GM12875 (cell line): ENCODE measurements around the gene ZBTB46.

Experiments
- H3K4me3 ChIP-seq: one replicate; pipeline ENCODE4 v1.5.1; 2011; ENCODE audit warnings: low read depth, low read length, control low read depth
- CTCF ChIP-seq: IDR thresholded peaks from 2 replicates; pipeline ENCODE4 v1.5.1; 2011; ENCODE audit warnings: low read depth, mild to moderate bottlenecking, control low read depth, inconsistent platforms, low read length, moderate library complexity, borderline replicate concordance; ENCODE audit not compliant: insufficient read depth

The ZBTB46 gene

GRCh38 chr20:63864978-63865640 lies 34.0 kb upstream of the ZBTB46 start, which contains the start of gene TPD52L2:
Gene TPD52L2 (plus strand): TSS chr20:63865270. CDS start chr20:63865366, 96 bp downstream.
- peak within 1 kb of the TSS; percentile 86 for H3K4me3 ChIP-seq

GRCh38 chr20:63864545-63864977 lies 33.5 kb upstream of the ZBTB46 start:
- peak overlapping the region; percentile 86 for H3K4me3 ChIP-seq
- TF ChIP-seq CTCF, result no peak

More at GRCh38 chr20:63864978-63865640, 34.0 kb upstream of the ZBTB46 start, which contains the start of gene TPD52L2:
- no peak for TF ChIP-seq CTCF

- H3K4me3 ChIP-seq, result peak overlapping the region; percentile 86
- peak; percentile 81 for TF ChIP-seq CTCF
These were observed 32.9 kb upstream of the ZBTB46 start for GRCh38 chr20:63863798-63864544.

GRCh38 chr20:63863021-63863797 lies 32.1 kb upstream of the ZBTB46 start:
- TF ChIP-seq CTCF, result no peak
- peak overlapping the region; percentile 86 for H3K4me3 ChIP-seq

- no peak overlapping the region for H3K4me3 ChIP-seq
- no peak for TF ChIP-seq CTCF
These were observed 31.2 kb upstream of the ZBTB46 start for GRCh38 chr20:63861981-63862901.

GRCh38 chr20:63861365-63861934 lies 30.4 kb upstream of the ZBTB46 start, which contains the start of gene ABHD16B:
Gene ABHD16B (plus strand): TSS chr20:63861498. CDS start chr20:63861541, 43 bp downstream.
- H3K4me3 ChIP-seq, result no peak within 1 kb of the TSS
- no peak for TF ChIP-seq CTCF
